AG04450 (cell line): ENCODE measurements around the gene OLFML2B. TPM values are rescaled to one million over a fixed set of nuclear protein-coding genes. Genes with fewer than 3 reads are reported as not detected.

Source experiments
- CTCF ChIA-PET: fragments of 300-600, 350-600 bp; formaldehyde crosslinking; extraction: SDS; loops from one replicate; lab custom pipeline; 2022; ENCODE audit warnings: antibody characterized with exemption, inconsistent platforms; lab: Charles Lee
- POLR2A ChIA-PET: fragments of 350-600 bp; formaldehyde crosslinking; extraction: SDS; loops from one replicate; lab custom pipeline; 2021; ENCODE audit warnings: antibody characterized with exemption, inconsistent platforms; lab: Yijun Ruan, JAX
- DNase-seq: peaks from one replicate; pipeline ENCODE4 v3.0.0-alpha.2; 2011; ENCODE audit warnings: low read depth, low spot score
- H3K27ac ChIP-seq: one replicate; pipeline ENCODE4 v1.5.1; 2012; ENCODE audit warnings: low read depth, low read length, control low read depth
- H3K27me3 ChIP-seq: one replicate; pipeline ENCODE4 v1.6.0; 2012; ENCODE audit warnings: low read length; ENCODE audit not compliant: control insufficient read depth, insufficient read depth
- H3K4me3 ChIP-seq: 2 replicates; pipeline ENCODE4 v1.5.1; 2011; ENCODE audit warnings: mild to moderate bottlenecking, low read depth, low read length, control low read depth
- H3K9me3 ChIP-seq: 2 replicates; pipeline ENCODE4 v1.5.1; 2012; ENCODE audit warnings: low read length; ENCODE audit not compliant: control insufficient read depth, insufficient read depth
- CTCF ChIP-seq: IDR thresholded peaks from 2 replicates; pipeline ENCODE4 v1.5.1; 2011; ENCODE audit warnings: low read depth, low read length, control low read depth, inconsistent platforms
- polyA plus RNA-seq: library from polyadenylated mRNA; depleted of rRNA; stranded (reverse); fragments of >200 nt; gene quantifications from 2 replicates; pipeline ENCODE4 v1.2.3, GENCODE V29; 2011

OLFML2B gene
- polyA plus RNA-seq, 1 experiment, result 0.68 TPM

GRCh38 chr1:162023181-162023546 lies 505 bp downstream of the OLFML2B start:
- Histone ChIP-seq H3K27ac (no peak overlapping the region), H3K9me3 (0 out of 2 replicates have a peak, but pooled peaks cover 2% of the 10 kb centered on the region), H3K4me3 (peak overlapping the region; percentile 82), H3K27me3 (no peaks in the 10 kb centered on the region)
- POLR2A ChIA-PET, result interaction anchor here (1.3 to 1.8 kb wide), 2 partner anchors 10 to 12 kb away, joined by 4 to 6 read pairs; no protein-coding TSS in a partner anchor
- no peak for DNase-seq
- CTCF ChIA-PET, result interaction anchor here (1.6 to 7.0 kb wide), 3 partner anchors 14 to 256 kb away, joined by 4 to 72 read pairs (median 67); no protein-coding TSS in a partner anchor
- TF ChIP-seq CTCF, result no peak

- no peak overlapping the region for H3K4me3 ChIP-seq
- H3K9me3 ChIP-seq, result 0 out of 2 replicates have a peak, but pooled peaks cover 2% of the 10 kb centered on the region
- no peak for DNase-seq
- POLR2A ChIA-PET, result no interaction called here
- H3K27ac ChIP-seq, result no peak overlapping the region
- H3K27me3 ChIP-seq, result no peaks in the 10 kb centered on the region
- TF ChIP-seq CTCF, result no peak
- CTCF ChIA-PET, result interaction anchor here (6.4 to 7.0 kb wide), 2 partner anchors 15 to 230 kb away, joined by 67 to 72 read pairs; no protein-coding TSS in a partner anchor
These were observed 1.0 kb downstream of the OLFML2B start for GRCh38 chr1:162022626-162023025.

- no peak for TF ChIP-seq CTCF
- no peaks in the 10 kb centered on the region for H3K27me3 ChIP-seq
- POLR2A ChIA-PET, result no interaction called here
- DNase-seq, result no peak
- H3K4me3 ChIP-seq, result no peak overlapping the region
- no peaks in the 10 kb centered on the region for H3K9me3 ChIP-seq
- CTCF ChIA-PET, result interaction anchor here (1.6 kb wide), 1 partner anchor 229 kb away, joined by 7 read pairs; no protein-coding TSS in a partner anchor
- no peak overlapping the region for H3K27ac ChIP-seq
These were observed 2.5 kb downstream of the OLFML2B start for GRCh38 chr1:162021124-162021523.

GRCh38 chr1:162020150-162020549 lies 3.5 kb downstream of the OLFML2B start:
- POLR2A ChIA-PET, result interaction anchor here (0.7 kb wide), 1 partner anchor 109 kb away, joined by 4 read pairs; no protein-coding TSS in a partner anchor
- TF ChIP-seq CTCF, result no peak
- no peak overlapping the region for H3K4me3 ChIP-seq
- no peak overlapping the region for H3K27ac ChIP-seq
- no peaks in the 10 kb centered on the region for H3K9me3 ChIP-seq
- peaks cover 6% of the 10 kb centered on the region for H3K27me3 ChIP-seq
- CTCF ChIA-PET, result interaction anchor here (2.6 kb wide), 1 partner anchor 17 kb away, joined by 18 read pairs; no protein-coding TSS in a partner anchor
- no peak for DNase-seq

GRCh38 chr1:162019446-162019845 lies 4.2 kb downstream of the OLFML2B start:
- POLR2A ChIA-PET, result no interaction called here
- Histone ChIP-seq H3K4me3 (no peak overlapping the region), H3K9me3 (no peaks in the 10 kb centered on the region), H3K27ac (no peak overlapping the region), H3K27me3 (peaks cover 6% of the 10 kb centered on the region)
- CTCF ChIA-PET, result interaction anchor here (2.6 kb wide), 1 partner anchor 18 kb away, joined by 18 read pairs; no protein-coding TSS in a partner anchor
- no peak for DNase-seq
- no peak for TF ChIP-seq CTCF
